GM18951 (cell line): ENCODE results near the gene APCDD1.
"Not testable (repeated sequence)": the region's sequence is repeated elsewhere in the genome, so short reads cannot be mapped to it uniquely, and the experiment has no call there.

Source experiments
- POLR2A ChIP-seq: IDR thresholded peaks from 4 replicates; pipeline ENCODE4 v1.6.1; 2011; ENCODE audit warnings: mild to moderate bottlenecking; ENCODE audit not compliant: insufficient read length, insufficient read depth; ENCODE audit errors: extremely low read depth
- in situ Hi-C: fragments of 300-500 bp; cut with MboI; formaldehyde crosslinking; loops from one replicate; pipeline ENCODE4 v1.12.0; 2022; ENCODE audit warnings: low sequenced_read_pairs, mixed read lengths, inconsistent platforms; ENCODE audit not compliant: unreplicated experiment

Gene APCDD1

DNA sequence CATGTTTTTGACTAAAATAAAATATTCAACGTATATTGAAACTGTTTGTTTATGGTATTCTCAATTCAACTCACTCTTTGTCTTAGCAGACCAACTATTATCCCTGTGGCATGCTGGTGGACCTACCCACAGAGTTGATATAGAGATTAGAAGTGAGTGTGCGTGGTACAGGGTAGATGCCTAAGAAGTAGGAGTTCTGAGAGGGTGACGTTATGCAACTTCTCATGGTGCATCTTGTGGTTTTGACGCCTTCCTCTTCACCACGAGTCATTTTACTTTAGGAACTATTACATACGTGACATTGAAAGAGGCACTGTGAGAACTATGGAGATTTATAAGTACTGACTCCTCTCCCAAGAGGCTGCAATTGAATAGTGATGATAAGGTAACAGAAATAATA, 44.8 kb downstream of the APCDD1 start:
- no peak for TF ChIP-seq POLR2A
- in situ Hi-C loops, result no loop called here

GRCh38 chr18:10500038-10500437, 45.6 kb downstream of the APCDD1 start:
- in situ Hi-C loops, result no loop called here
- no peak for TF ChIP-seq POLR2A

DNA sequence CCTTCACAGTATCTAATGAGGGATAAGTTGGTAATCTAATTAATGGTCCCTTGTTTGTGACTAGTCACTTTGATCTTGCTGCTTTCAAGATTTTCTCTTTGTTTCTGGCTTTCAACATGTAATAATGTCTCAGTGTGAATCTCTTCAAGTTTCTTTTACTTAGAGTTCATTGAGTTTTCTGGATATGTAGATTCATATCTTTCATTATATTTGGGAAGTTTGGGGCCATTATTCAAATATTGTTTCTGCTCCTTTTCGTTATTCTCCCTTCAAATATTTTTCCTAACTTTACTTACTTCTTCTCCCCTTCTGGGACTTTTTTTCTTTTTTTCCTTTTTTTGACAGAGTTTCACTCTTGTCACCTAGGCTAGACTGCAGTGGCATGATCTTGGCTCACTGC, 50.3 kb downstream of the APCDD1 start:
- in situ Hi-C loops, result no loop called here
- no peak for TF ChIP-seq POLR2A

GRCh38 chr18:10505892-10506291, 51.5 kb downstream of the APCDD1 start:
- in situ Hi-C loops, result not testable (repeated sequence)

- no peak for TF ChIP-seq POLR2A
- in situ Hi-C loops, result no loop called here
Measured at GRCh38 chr18:10508591-10508990, 54.2 kb downstream of the APCDD1 start.

DNA sequence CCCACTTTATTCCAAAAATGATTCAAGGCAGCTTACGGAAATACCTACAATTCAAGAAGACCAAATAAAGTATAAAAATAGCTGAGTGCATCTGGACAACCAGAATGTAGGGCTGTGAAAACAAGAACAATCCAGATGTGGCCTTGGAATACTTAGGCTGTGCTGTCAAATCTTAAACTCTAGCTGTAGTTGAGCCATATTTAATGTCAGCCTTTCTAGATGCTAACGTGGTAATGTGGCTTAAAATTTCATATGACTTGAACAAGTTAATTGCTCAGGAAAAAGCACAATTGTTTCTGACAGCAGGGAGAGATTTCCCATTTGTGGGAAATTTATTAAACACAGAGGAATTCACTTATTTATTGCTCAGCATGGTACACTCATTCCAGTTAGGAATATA, 56.8 kb downstream of the APCDD1 start:
- no peak for TF ChIP-seq POLR2A
- in situ Hi-C loops, result no loop called here

- in situ Hi-C loops, result no loop called here
- TF ChIP-seq POLR2A, result no peak
Measured at GRCh38 chr18:10514082-10514481, 59.6 kb downstream of the APCDD1 start.

GRCh38 chr18:10514601-10515000, 60.2 kb downstream of the APCDD1 start:
- no peak for TF ChIP-seq POLR2A
- in situ Hi-C loops, result no loop called here

DNA sequence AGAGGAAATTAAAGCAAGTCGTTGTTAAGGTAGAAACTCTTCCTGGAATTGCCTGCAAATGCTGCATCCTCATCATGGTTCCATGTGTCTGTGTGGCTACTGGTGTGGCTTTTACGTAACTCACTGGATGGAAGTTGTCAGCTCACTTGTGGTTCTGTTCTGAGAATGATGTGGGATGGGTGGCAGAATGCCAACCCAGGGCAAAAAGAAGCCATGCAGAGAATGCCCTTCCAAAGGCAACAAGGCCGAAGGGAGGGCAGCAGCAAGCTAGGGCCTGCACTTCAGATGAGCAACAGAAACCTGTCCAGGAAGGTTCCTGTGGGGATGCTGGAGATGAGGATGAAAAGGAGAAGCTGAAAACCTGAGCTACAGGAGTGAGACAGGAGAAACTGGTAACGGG, 61.0 kb downstream of the APCDD1 start:
- TF ChIP-seq POLR2A, result no peak
- in situ Hi-C loops, result no loop called here

GRCh38 chr18:10516078-10516477, 61.6 kb downstream of the APCDD1 start:
- in situ Hi-C loops, result no loop called here
- no peak for TF ChIP-seq POLR2A

DNA sequence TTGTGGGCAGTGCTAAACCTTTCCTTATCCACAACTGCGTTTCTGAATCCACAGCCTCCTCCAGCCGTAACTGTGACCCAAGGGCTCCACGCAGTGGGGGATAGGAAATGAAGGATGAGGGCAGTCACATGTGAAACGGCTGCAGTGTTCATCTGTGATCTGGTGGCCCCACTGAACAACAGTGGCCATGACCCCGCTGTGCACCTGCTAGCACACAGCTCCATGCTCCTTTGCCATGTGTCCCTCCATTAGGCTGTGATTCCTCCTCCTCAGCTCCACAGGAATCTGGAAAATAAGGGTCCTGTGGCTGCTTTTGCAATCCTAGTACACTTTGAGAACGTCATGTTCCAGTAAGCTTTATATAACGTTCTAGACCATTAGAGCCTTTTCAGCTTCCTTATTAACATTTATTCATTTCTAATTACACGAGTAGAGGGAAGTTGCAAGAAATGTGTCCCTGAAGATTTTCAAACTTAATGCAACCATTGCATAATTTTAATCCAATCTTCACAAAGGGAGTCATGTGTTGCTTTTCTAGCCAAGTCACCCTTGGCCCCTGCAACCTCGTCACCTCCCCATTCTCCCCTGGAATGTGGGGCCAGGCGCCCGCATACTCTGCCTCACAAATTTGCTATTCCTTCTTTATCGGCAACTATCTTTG, 64.3 kb downstream of the APCDD1 start:
- no peak for TF ChIP-seq POLR2A
- in situ Hi-C loops, result no loop called here

DNA sequence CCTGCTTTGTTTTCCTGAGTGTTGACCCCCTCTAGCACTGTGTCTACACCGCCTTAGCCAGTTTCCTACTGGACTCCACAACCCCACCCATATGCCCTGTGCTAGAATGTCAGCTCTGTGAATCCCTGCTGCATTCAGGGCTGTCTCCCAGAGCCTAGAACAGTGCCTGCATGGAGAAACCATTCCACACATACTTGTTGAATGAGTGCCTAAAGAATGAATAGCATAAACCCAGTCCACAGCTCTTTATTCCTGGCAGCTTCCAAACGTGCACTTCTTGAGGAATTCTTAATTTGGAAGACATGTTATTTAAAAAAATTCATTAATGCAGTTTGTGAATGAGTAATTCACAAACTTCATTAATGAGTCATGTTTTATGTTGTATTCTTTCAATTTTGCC, 64.9 kb downstream of the APCDD1 start:
- TF ChIP-seq POLR2A, result no peak
- in situ Hi-C loops, result no loop called here

- in situ Hi-C loops, result no loop called here
- no peak for TF ChIP-seq POLR2A
Measured at GRCh38 chr18:10519999-10520935, 65.8 kb downstream of the APCDD1 start.

DNA sequence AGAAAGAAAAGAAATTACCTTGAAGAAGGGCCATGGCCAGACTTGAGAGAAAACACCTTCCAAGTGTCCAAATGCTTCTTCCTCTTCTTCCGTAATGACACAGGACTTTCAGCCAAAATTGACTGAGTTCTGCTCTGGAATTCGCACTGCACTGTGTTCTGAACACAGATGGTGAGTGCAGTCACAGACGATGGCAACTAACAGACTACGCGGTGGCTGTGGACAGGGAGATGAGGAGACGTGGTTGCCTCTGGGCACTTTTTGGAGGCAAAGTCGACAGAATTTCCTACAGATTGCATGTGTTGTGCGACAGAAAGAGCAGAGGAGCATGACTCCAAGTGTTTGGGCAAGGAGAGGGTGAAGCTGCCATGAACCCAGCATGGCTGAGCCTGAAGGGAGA, 67.1 kb downstream of the APCDD1 start:
- TF ChIP-seq POLR2A, result no peak
- in situ Hi-C loops, result no loop called here

DNA sequence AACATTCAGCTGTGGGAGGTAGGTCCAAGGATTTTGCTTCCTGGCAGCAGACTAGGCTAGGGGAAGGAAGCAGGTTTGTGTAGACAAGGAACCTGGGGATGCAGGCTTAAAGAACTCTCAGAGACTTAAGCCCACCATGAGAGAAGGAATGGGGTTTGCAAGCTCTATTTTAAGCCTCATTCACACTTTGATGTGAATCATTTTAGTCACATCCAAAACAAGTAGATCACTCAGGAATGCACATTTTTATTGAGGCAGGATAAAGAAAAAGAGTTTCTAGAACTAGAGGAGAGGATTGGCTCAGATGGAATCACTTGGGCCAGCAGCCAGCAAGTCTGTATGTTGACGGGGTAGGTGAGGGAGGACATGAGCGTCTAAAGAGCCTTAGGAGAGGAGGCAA, 68.1 kb downstream of the APCDD1 start:
- in situ Hi-C loops, result no loop called here
- no peak for TF ChIP-seq POLR2A

DNA sequence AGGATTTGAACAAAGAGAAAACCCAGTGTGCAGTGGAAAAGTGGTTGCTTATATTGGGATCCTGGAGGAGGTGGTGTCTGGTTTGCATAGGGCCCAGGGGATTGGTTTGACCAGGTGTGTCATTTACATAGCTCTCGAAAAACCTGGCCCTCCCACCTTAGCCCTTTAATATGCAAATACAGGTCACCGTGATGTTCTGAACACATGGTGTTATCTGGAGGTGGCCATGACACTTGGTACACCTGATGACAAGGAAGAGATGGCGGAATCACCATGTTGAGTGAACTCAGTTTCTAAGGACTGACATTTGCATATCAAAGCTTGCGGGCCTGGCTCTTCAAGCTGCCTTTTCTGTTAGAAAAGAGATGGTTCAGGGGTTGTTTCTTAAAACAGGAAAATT, 69.1 kb downstream of the APCDD1 start:
- TF ChIP-seq POLR2A, result no peak
- in situ Hi-C loops, result no loop called here
